K562 (cell line): ENCODE results near the gene AIG1. TPM values are rescaled to one million over a fixed set of nuclear protein-coding genes. Genes with fewer than 3 reads are reported as not detected.
A peak's percentile ranks its signal among the peaks of the same experiment; 100 is the strongest.

ENCODE experiments used
- ATF7 ChIP-seq: fragments of 450-650 bp; IDR thresholded peaks from 2 replicates; pipeline ENCODE4 v1.7.1; 2014; ENCODE audit warnings: mild to moderate bottlenecking, moderate library complexity
- GATAD2B ChIP-seq: fragments of 450-650 bp; IDR thresholded peaks from 2 replicates; pipeline ENCODE4 v1.6.1; 2017; ENCODE audit warnings: mild to moderate bottlenecking, borderline replicate concordance
- L3MBTL2 ChIP-seq: fragments of 450-650 bp; IDR thresholded peaks from 2 replicates; pipeline ENCODE4 v1.6.1; 2016; ENCODE audit warnings: mild to moderate bottlenecking, moderate library complexity
- LCOR ChIP-seq: sonication (generic); formaldehyde crosslinking; IDR thresholded peaks from 2 replicates; pipeline ENCODE4 v1.8.0; 2022; ENCODE audit warnings: mild to moderate bottlenecking, missing genetic modification reagents
- MAFG ChIP-seq: fragments of 450-650 bp; conservative IDR thresholded peaks from 2 replicates; pipeline ENCODE4 v1.6.1; 2016; ENCODE audit warnings: missing genetic modification characterization, missing compliant biosample characterization
- PHF21A ChIP-seq: fragments of 450-650 bp; IDR thresholded peaks from 2 replicates; pipeline ENCODE4 v1.6.1; 2017; ENCODE audit warnings: low read depth, borderline replicate concordance
- POLR3G ChIP-seq: IDR thresholded peaks from 2 replicates; pipeline ENCODE4 v1.6.1; 2011; ENCODE audit not compliant: insufficient read length, insufficient replicate concordance; ENCODE audit errors: extremely low read depth
- ZC3H11A ChIP-seq: IDR thresholded peaks from 2 replicates; pipeline ENCODE4 v1.6.1; 2012; ENCODE audit warnings: low read depth, low read length, improper control_type of control experiment
- ZNF224 ChIP-seq: sonication (generic); formaldehyde crosslinking; IDR thresholded peaks from 2 replicates; pipeline ENCODE4 v1.8.0; 2022; ENCODE audit warnings: mild to moderate bottlenecking, missing genetic modification reagents
- polyA plus RNA-seq, 8 experiments: library from polyadenylated mRNA; depleted of rRNA in 4 of 8; stranded (reverse) in 5 of 8; unstranded in 3 of 8; fragments of >200 nt; fragmentation: Nextera tagmentation in 2 of 8; fragmentation: Illumina TruSeq in 1 of 8; extraction: Ambion mirVana in 2 of 8; extraction: Trizol in 1 of 8; gene quantifications; 2 replicates each; pipeline versions ENCODE4 v1.2.1 to v1.2.3, GENCODE V29; 2011 to 2014; ENCODE audit warnings: inconsistent platforms in 1 of 8, missing spikeins in 1 of 8
- total RNA-seq, 7 experiments: library from RNA; depleted of rRNA in 6 of 7; stranded (reverse); fragments of >200 nt in 6 of 7; fragmentation: Illumina TruSeq in 2 of 7; extraction: Trizol in 2 of 7; gene quantifications; 2 replicates each; pipeline versions ENCODE4 v1.2.1 to v1.2.3, GENCODE V29; 2011 to 2021; ENCODE audit warnings: low replicate concordance in 1 of 7
- TF ChIP-seq, protein P1 (sequence below): fragments of 450-650 bp; IDR thresholded peaks from 2 replicates; pipeline ENCODE4 v1.6.1; 2016; ENCODE audit warnings: mild to moderate bottlenecking, moderate library complexity
- TF ChIP-seq, protein P2 (sequence below): fragments of 450-650 bp; IDR thresholded peaks from 2 replicates; pipeline ENCODE4 v1.6.1; 2016; ENCODE audit warnings: borderline replicate concordance
- TF ChIP-seq, protein P3 (sequence below): sonication (generic); formaldehyde crosslinking; IDR thresholded peaks from 2 replicates; pipeline ENCODE4 v1.8.0; 2023; ENCODE audit warnings: mild to moderate bottlenecking, missing genetic modification reagents

The AIG1 gene
- total and polyA plus RNA-seq, 9 of the 15 experiments (the other 6 are each of a cell fraction or from before 2014, with no cell fraction given), result 74.8 to 333 (median 127) TPM

DNA sequence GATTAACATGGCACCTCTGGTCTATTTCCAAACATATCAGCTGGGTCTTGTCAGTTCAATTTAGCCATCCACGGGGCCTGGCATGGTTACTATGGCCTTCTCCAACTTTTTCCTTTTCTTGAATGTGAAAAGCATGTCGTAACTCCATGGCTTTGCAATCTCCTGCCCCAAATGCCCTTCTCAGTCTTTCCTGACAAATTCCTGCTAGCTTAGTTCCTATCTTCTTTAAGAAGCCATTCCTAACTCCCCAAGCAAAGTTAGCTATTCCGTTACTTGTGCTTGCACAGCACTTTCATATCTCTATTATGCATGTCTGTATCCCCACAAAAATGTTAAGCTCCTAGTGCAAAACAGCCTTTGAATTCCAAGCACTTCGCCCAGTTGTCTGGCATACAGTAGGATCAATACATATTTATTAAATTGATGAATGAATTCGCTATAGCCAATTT, 105.6 kb downstream of the AIG1 start (continued):
- TF ChIP-seq, protein P1, sequence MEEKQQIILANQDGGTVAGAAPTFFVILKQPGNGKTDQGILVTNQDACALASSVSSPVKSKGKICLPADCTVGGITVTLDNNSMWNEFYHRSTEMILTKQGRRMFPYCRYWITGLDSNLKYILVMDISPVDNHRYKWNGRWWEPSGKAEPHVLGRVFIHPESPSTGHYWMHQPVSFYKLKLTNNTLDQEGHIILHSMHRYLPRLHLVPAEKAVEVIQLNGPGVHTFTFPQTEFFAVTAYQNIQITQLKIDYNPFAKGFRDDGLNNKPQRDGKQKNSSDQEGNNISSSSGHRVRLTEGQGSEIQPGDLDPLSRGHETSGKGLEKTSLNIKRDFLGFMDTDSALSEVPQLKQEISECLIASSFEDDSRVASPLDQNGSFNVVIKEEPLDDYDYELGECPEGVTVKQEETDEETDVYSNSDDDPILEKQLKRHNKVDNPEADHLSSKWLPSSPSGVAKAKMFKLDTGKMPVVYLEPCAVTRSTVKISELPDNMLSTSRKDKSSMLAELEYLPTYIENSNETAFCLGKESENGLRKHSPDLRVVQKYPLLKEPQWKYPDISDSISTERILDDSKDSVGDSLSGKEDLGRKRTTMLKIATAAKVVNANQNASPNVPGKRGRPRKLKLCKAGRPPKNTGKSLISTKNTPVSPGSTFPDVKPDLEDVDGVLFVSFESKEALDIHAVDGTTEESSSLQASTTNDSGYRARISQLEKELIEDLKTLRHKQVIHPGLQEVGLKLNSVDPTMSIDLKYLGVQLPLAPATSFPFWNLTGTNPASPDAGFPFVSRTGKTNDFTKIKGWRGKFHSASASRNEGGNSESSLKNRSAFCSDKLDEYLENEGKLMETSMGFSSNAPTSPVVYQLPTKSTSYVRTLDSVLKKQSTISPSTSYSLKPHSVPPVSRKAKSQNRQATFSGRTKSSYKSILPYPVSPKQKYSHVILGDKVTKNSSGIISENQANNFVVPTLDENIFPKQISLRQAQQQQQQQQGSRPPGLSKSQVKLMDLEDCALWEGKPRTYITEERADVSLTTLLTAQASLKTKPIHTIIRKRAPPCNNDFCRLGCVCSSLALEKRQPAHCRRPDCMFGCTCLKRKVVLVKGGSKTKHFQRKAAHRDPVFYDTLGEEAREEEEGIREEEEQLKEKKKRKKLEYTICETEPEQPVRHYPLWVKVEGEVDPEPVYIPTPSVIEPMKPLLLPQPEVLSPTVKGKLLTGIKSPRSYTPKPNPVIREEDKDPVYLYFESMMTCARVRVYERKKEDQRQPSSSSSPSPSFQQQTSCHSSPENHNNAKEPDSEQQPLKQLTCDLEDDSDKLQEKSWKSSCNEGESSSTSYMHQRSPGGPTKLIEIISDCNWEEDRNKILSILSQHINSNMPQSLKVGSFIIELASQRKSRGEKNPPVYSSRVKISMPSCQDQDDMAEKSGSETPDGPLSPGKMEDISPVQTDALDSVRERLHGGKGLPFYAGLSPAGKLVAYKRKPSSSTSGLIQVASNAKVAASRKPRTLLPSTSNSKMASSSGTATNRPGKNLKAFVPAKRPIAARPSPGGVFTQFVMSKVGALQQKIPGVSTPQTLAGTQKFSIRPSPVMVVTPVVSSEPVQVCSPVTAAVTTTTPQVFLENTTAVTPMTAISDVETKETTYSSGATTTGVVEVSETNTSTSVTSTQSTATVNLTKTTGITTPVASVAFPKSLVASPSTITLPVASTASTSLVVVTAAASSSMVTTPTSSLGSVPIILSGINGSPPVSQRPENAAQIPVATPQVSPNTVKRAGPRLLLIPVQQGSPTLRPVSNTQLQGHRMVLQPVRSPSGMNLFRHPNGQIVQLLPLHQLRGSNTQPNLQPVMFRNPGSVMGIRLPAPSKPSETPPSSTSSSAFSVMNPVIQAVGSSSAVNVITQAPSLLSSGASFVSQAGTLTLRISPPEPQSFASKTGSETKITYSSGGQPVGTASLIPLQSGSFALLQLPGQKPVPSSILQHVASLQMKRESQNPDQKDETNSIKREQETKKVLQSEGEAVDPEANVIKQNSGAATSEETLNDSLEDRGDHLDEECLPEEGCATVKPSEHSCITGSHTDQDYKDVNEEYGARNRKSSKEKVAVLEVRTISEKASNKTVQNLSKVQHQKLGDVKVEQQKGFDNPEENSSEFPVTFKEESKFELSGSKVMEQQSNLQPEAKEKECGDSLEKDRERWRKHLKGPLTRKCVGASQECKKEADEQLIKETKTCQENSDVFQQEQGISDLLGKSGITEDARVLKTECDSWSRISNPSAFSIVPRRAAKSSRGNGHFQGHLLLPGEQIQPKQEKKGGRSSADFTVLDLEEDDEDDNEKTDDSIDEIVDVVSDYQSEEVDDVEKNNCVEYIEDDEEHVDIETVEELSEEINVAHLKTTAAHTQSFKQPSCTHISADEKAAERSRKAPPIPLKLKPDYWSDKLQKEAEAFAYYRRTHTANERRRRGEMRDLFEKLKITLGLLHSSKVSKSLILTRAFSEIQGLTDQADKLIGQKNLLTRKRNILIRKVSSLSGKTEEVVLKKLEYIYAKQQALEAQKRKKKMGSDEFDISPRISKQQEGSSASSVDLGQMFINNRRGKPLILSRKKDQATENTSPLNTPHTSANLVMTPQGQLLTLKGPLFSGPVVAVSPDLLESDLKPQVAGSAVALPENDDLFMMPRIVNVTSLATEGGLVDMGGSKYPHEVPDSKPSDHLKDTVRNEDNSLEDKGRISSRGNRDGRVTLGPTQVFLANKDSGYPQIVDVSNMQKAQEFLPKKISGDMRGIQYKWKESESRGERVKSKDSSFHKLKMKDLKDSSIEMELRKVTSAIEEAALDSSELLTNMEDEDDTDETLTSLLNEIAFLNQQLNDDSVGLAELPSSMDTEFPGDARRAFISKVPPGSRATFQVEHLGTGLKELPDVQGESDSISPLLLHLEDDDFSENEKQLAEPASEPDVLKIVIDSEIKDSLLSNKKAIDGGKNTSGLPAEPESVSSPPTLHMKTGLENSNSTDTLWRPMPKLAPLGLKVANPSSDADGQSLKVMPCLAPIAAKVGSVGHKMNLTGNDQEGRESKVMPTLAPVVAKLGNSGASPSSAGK, result no peak
- TF ChIP-seq, protein P2, sequence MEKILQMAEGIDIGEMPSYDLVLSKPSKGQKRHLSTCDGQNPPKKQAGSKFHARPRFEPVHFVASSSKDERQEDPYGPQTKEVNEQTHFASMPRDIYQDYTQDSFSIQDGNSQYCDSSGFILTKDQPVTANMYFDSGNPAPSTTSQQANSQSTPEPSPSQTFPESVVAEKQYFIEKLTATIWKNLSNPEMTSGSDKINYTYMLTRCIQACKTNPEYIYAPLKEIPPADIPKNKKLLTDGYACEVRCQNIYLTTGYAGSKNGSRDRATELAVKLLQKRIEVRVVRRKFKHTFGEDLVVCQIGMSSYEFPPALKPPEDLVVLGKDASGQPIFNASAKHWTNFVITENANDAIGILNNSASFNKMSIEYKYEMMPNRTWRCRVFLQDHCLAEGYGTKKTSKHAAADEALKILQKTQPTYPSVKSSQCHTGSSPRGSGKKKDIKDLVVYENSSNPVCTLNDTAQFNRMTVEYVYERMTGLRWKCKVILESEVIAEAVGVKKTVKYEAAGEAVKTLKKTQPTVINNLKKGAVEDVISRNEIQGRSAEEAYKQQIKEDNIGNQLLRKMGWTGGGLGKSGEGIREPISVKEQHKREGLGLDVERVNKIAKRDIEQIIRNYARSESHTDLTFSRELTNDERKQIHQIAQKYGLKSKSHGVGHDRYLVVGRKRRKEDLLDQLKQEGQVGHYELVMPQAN, result no peak
- TF ChIP-seq ZNF224 (CRISPR knock-in tag) (no peak), ATF7 (no peak), GATAD2B (peak; percentile 4; the same call in 1 of the 2 replicates), LCOR (no peak), MAFG (tag) (peak; percentile 60), ZC3H11A (no peak), L3MBTL2 (no peak), POLR3G (no peak), PHF21A (no peak)
- TF ChIP-seq, protein P3, sequence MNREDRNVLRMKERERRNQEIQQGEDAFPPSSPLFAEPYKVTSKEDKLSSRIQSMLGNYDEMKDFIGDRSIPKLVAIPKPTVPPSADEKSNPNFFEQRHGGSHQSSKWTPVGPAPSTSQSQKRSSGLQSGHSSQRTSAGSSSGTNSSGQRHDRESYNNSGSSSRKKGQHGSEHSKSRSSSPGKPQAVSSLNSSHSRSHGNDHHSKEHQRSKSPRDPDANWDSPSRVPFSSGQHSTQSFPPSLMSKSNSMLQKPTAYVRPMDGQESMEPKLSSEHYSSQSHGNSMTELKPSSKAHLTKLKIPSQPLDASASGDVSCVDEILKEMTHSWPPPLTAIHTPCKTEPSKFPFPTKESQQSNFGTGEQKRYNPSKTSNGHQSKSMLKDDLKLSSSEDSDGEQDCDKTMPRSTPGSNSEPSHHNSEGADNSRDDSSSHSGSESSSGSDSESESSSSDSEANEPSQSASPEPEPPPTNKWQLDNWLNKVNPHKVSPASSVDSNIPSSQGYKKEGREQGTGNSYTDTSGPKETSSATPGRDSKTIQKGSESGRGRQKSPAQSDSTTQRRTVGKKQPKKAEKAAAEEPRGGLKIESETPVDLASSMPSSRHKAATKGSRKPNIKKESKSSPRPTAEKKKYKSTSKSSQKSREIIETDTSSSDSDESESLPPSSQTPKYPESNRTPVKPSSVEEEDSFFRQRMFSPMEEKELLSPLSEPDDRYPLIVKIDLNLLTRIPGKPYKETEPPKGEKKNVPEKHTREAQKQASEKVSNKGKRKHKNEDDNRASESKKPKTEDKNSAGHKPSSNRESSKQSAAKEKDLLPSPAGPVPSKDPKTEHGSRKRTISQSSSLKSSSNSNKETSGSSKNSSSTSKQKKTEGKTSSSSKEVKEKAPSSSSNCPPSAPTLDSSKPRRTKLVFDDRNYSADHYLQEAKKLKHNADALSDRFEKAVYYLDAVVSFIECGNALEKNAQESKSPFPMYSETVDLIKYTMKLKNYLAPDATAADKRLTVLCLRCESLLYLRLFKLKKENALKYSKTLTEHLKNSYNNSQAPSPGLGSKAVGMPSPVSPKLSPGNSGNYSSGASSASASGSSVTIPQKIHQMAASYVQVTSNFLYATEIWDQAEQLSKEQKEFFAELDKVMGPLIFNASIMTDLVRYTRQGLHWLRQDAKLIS, result 0 out of 2 replicates have a peak, but pooled peaks have one; percentile 51
